KOPT-K1 (cell line): ENCODE data around the gene SLC6A9.

Experiments used
- H3K27ac ChIP-seq: fragments of 200-600 bp; sonication (generic); 2 replicates; pipeline ENCODE4 v1.5.1; 2016; ENCODE audit warnings: antibody characterized with exemption, mild to moderate bottlenecking, low read depth, low read length; ENCODE audit not compliant: poor library complexity, severe bottlenecking
- H3K36me3 ChIP-seq: fragments of 200-600 bp; sonication (generic); 2 replicates; pipeline ENCODE4 v1.5.1; 2017; ENCODE audit warnings: antibody characterized with exemption, mild to moderate bottlenecking, low read length, moderate library complexity; ENCODE audit not compliant: insufficient read depth
- H3K9me3 ChIP-seq: fragments of 200-600 bp; sonication (generic); 2 replicates; pipeline ENCODE4 v1.5.1; 2017; ENCODE audit warnings: antibody characterized with exemption, low read length, mild to moderate bottlenecking; ENCODE audit not compliant: insufficient read depth, poor library complexity, severe bottlenecking

Gene SLC6A9

GRCh38 chr1:43952731-43953346, 78.4 kb downstream of the SLC6A9 start:
- no peaks in the 10 kb centered on the region for H3K9me3 ChIP-seq
- peaks cover 35% of the 10 kb centered on the region for H3K36me3 ChIP-seq
- H3K27ac ChIP-seq, result no peak overlapping the region

GRCh38 chr1:43951021-43951985, 80.0 kb downstream of the SLC6A9 start:
- Histone ChIP-seq H3K36me3 (peaks cover 20% of the 10 kb centered on the region), H3K9me3 (no peaks in the 10 kb centered on the region), H3K27ac (no peak overlapping the region)

GRCh38 chr1:43949678-43950077, 81.6 kb downstream of the SLC6A9 start:
- Histone ChIP-seq H3K27ac (no peak overlapping the region), H3K36me3 (peaks cover 14% of the 10 kb centered on the region), H3K9me3 (no peaks in the 10 kb centered on the region)

- no peaks in the 10 kb centered on the region for H3K9me3 ChIP-seq
- H3K36me3 ChIP-seq, result peaks cover 19% of the 10 kb centered on the region
- no peak overlapping the region for H3K27ac ChIP-seq
These were observed 83.3 kb downstream of the SLC6A9 start for GRCh38 chr1:43947874-43948437.

GRCh38 chr1:43947061-43947873, 84.0 kb downstream of the SLC6A9 start:
- no peaks in the 10 kb centered on the region for H3K9me3 ChIP-seq
- peaks cover 19% of the 10 kb centered on the region for H3K36me3 ChIP-seq
- peak overlapping the region; percentile 95 for H3K27ac ChIP-seq
